Lung (tissue), 4 donors: Measurements from ENCODE around the gene OR10G3. TPM values are rescaled to one million over a fixed set of nuclear protein-coding genes. Genes with fewer than 3 reads are reported as not detected.

Source experiments
- polyA plus RNA-seq, 2 donors: library from polyadenylated mRNA; stranded (reverse); fragments of 200-250 nt; gene quantifications; one replicate each; pipeline ENCODE4 v1.2.1, GENCODE V29; 2013
- total RNA-seq, 2 donors: library from RNA; depleted of rRNA in 1 of 2; stranded (reverse); fragments of >200 nt in 1 of 2; gene quantifications; one replicate each; pipeline ENCODE4 v1.2.1, GENCODE V29; 2014 to 2021
- donor health status: Bipolar disorder and iron deficiency.
- donor health status: healthy.
- donor health status: DM: yes; HTN: yes; CAD: no.

OR10G3 gene
- total and polyA plus RNA-seq, 4 donors: not detected

Other genes with a start within 250 kb of the OR10G3 start
- gene SUPT16H, start 196.1 kb downstream of the OR10G3 start, total RNA-seq: 10 to 100 TPM; 49.0 to 63.7 TPM
- 10 to 100 TPM; 45.3 to 45.4 TPM for gene SUPT16H, start 196.1 kb downstream of the OR10G3 start, polyA plus RNA-seq
- 10 to 100 TPM; 71.6 to 79.6 TPM for gene CHD8, start 124.0 kb downstream of the OR10G3 start, total RNA-seq
- gene CHD8, start 124.0 kb downstream of the OR10G3 start, polyA plus RNA-seq: 10 to 100 TPM; 26.6 to 28.8 TPM
- 10 to 100 TPM; 22.3 to 42.7 TPM for gene RAB2B, start 103.1 kb downstream of the OR10G3 start, total RNA-seq
- 10 to 100 TPM; 14.8 to 18.5 TPM for gene RAB2B, start 103.1 kb downstream of the OR10G3 start, polyA plus RNA-seq
- gene TOX4, start 102.9 kb downstream of the OR10G3 start, total RNA-seq: 10 to 100 TPM; 42.8 to 82.9 TPM
- 10 to 100 TPM; 16.4 to 41.3 TPM for gene TOX4, start 102.9 kb downstream of the OR10G3 start, polyA plus RNA-seq
- gene METTL3, start 68.7 kb downstream of the OR10G3 start, total RNA-seq: 10 to 100 TPM; 40.9 to 77.2 TPM
- gene METTL3, start 68.7 kb downstream of the OR10G3 start, polyA plus RNA-seq: 10 to 100 TPM; 34.6 to 47.8 TPM
- gene SALL2, start 53.7 kb downstream of the OR10G3 start, total RNA-seq: 10 to 100 TPM in 1 of 2 donors, 1 to 10 TPM in 1; 10.0 to 10.2 TPM
- 1 to 10 TPM; 2.9 to 6.1 TPM for gene SALL2, start 53.7 kb downstream of the OR10G3 start, polyA plus RNA-seq
- not detected for gene OR10G2, start 54.9 kb upstream of the OR10G3 start, total RNA-seq
- not detected for gene OR10G2, start 54.9 kb upstream of the OR10G3 start, polyA plus RNA-seq
- not detected for gene OR4E2, start 73.8 kb upstream of the OR10G3 start, total RNA-seq
- not detected for gene OR4E2, start 73.8 kb upstream of the OR10G3 start, polyA plus RNA-seq
- gene OR4E1, start 93.7 kb upstream of the OR10G3 start, total RNA-seq: not detected
- not detected for gene OR4E1, start 93.7 kb upstream of the OR10G3 start, polyA plus RNA-seq